H1 (cell line): Measurements from ENCODE around the gene TRIM67. TPM values are rescaled to one million over a fixed set of nuclear protein-coding genes. Genes with fewer than 3 reads are reported as not detected.

Source experiments
- CHD2 ChIP-seq: IDR thresholded peaks from 2 replicates; pipeline ENCODE4 v1.6.1; 2012; ENCODE audit warnings: low read length, improper control_type of control experiment
- CHD7 ChIP-seq: fragments of 300-600 bp; sonication (generic); IDR thresholded peaks from 2 replicates; pipeline ENCODE4 v1.7.1; 2012; ENCODE audit warnings: low read length, moderate library complexity, mild to moderate bottlenecking, inconsistent platforms; ENCODE audit not compliant: insufficient replicate concordance
- CREB1 ChIP-seq: IDR thresholded peaks from 2 replicates; pipeline ENCODE4 v1.6.1; 2012; ENCODE audit warnings: inconsistent platforms
- E2F6 ChIP-seq: IDR thresholded peaks from 2 replicates; pipeline ENCODE4 v1.6.1; 2012; ENCODE audit warnings: inconsistent platforms
- EP300 ChIP-seq, 2 experiments: IDR thresholded peaks; 1 replicate in 1 of 2; 2 replicates in 1 of 2; pipeline ENCODE4 v1.6.1; 2011 to 2012; ENCODE audit warnings: low read depth in 2 of 2, low read length in 2 of 2, mild to moderate bottlenecking in 2 of 2, borderline replicate concordance in 1 of 2, inconsistent platforms in 1 of 2, moderate library complexity in 1 of 2
- HDAC6 ChIP-seq: IDR thresholded peaks from one replicate; pipeline ENCODE4 v1.7.1; 2012; ENCODE audit warnings: low read depth, mild to moderate bottlenecking, inconsistent platforms, low read length, moderate library complexity
- RNF2 ChIP-seq: fragments of 200-900, 300-1000 bp; sonication (generic); IDR thresholded peaks from 2 replicates; pipeline ENCODE4 v1.7.1; 2016; ENCODE audit warnings: borderline replicate concordance, low read depth, mild to moderate bottlenecking, antibody characterized with exemption, low read length; ENCODE audit not compliant: poor library complexity, severe bottlenecking; ENCODE audit errors: missing control alignments
- TAF7 ChIP-seq: optimal IDR thresholded peaks from 2 replicates; pipeline ENCODE3; 2011; ENCODE audit warnings: low read depth, mild to moderate bottlenecking, inconsistent platforms, low read length, moderate library complexity, borderline replicate concordance
- polyA plus RNA-seq, 7 experiments: library from polyadenylated mRNA; depleted of rRNA in 3 of 7; stranded (reverse) in 5 of 7; unstranded in 2 of 7; fragments of >200 nt in 5 of 7; fragments of 200-250 nt in 2 of 7; gene quantifications; 1 replicate in 5 of 7; 2 replicates in 1 of 7; 4 replicates in 1 of 7; pipeline versions ENCODE4 v1.2.1 to v1.2.3, GENCODE V29; 2011 to 2013; ENCODE audit warnings: missing spikeins in 2 of 7, mixed read lengths in 2 of 7
- total RNA-seq: library from RNA; stranded (reverse); fragmentation: NEBNext Ultra II Directional; extraction: Animal tissue kit (Norgen Biotek cat#: 25700); gene quantifications from 2 replicates; pipeline ENCODE4 v1.2.1, GENCODE V29; 2021

Gene TRIM67
- total and polyA plus RNA-seq, 2 of the 8 experiments (the other 6 are each of a cell fraction or from before 2014, with no cell fraction given), result under 0.01 TPM; not detected in 1

- TF ChIP-seq CHD7 (no peak), HDAC6 (no peak), RNF2 (no peak), EP300 (IDR thresholded peaks at IDR 0.05; ENCODE audit: borderline replicate concordance in 1 of 2, low read depth in 2 of 2, low read length in 2 of 2) (no peak), CREB1 (no peak), E2F6 (no peak), TAF7 (no peak), CHD2 (no peak)
These were observed 8.1 kb upstream of the TRIM67 start (continued) for GRCh38 chr1:231153726-231154125.
